ENCODE data around the gene RNPEP.

DNA sequence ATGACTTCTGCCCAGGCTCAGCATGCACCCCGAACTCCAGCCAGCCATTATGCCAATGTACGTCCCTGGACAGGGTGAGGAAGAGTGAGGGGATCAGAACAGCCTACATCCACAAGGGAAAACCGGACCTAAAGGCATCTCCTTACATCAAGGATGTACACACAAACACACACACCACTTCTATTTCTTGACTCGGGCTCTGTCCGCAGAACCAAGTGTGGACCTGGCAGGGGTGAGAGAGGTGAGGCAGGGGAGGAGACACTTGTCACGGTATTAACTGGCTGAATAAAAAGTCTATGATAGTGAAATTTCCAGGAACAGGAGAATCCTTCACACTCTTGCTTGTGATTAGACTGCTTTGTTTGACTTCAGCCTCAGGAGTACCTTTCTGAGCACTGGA, 38.4 kb upstream of the RNPEP start:
- TF ChIP-seq, protein P1, sequence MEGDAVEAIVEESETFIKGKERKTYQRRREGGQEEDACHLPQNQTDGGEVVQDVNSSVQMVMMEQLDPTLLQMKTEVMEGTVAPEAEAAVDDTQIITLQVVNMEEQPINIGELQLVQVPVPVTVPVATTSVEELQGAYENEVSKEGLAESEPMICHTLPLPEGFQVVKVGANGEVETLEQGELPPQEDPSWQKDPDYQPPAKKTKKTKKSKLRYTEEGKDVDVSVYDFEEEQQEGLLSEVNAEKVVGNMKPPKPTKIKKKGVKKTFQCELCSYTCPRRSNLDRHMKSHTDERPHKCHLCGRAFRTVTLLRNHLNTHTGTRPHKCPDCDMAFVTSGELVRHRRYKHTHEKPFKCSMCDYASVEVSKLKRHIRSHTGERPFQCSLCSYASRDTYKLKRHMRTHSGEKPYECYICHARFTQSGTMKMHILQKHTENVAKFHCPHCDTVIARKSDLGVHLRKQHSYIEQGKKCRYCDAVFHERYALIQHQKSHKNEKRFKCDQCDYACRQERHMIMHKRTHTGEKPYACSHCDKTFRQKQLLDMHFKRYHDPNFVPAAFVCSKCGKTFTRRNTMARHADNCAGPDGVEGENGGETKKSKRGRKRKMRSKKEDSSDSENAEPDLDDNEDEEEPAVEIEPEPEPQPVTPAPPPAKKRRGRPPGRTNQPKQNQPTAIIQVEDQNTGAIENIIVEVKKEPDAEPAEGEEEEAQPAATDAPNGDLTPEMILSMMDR (IDR thresholded peaks at IDR 0.05), result no peak
- no peak for TF ChIP-seq POLR2A (IDR thresholded peaks at IDR 0.05)
